GM19328 (cell line): Measurements from ENCODE around the gene CYP4V2.
"Not testable (repeated sequence)": the region's sequence is repeated elsewhere in the genome, so short reads cannot be mapped to it uniquely, and the experiment has no call there.

Source experiments
- ATAC-seq: cut with Tn5 transposase; IDR thresholded peaks from one replicate; pipeline ENCODE4 v1.9.1; 2021; ENCODE audit warnings: mild to moderate bottlenecking, moderate library complexity; ENCODE audit not compliant: unreplicated experiment

The CYP4V2 gene

DNA sequence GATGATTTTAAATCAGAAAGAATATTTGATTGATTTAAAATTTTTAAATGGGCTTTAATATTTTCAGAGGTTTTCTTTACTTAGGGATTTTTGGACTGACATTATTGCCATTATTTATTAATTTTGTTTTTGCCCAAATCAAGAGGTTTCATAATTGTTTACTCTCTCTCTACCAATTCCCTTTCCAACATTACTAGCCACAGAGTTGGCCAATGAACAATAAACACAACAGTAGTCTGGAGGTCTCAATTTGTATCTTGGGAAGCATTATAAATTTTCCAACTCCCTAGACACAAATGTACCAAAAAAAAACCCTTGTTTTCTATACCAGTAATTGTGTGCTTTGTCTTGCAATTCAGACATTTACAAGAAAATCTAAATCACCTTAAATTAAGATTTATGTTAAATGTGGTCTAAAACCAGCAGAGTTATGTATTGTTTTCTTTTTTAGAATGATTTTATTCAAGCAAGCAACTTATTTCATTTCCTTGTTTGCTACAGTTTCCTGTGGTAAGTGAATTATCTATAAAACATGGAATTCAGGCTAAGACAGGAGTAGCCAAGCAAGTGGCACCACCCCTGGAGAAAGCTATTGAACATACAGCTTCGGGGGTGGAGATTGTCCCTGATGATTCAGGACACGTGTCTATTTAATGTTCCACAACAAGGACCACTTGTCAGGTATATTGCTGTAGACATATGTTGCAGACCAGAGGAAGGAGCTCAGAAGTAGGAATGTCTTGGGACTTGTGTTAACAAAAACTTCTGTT lies 36.6 kb downstream of the CYP4V2 start:
- no peak for ATAC-seq

DNA sequence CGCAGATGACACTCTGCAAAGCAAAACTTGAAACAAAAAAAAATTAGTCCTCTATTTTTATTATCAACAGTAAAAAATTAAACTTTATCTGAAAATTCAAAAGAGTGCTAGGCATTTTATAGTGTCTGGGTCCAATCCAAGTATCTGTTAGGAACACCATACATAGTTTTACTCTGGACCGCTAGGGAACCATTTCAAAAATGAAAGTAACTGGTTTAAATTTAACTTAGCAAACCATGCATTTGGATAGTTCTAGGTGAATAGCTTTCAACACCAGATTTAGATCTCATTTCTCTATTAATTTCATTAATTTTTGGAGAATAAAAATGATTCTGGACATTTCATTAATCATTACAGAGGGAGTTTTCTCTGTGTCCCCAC lies 37.1 kb downstream of the CYP4V2 start:
- ATAC-seq: no peak

DNA sequence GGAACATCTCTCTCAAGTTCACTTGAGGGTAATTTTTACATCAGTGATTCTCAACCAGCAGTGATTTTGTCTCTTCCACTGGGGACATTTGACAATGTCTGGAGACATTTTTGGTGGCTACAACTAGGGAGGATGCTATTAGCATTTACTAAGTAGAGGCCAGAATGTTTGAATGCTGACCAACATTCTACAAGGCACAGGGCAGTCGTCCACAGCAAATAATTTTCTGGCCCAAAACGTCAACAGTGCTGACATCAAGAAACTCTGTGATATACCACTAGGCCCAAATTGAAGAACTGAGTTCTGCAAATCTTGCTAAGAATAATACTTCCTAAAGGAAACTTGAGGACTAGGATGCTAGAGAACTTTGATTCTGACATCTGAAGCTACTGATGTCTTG lies 43.0 kb downstream of the CYP4V2 start:
- no peak for ATAC-seq

DNA sequence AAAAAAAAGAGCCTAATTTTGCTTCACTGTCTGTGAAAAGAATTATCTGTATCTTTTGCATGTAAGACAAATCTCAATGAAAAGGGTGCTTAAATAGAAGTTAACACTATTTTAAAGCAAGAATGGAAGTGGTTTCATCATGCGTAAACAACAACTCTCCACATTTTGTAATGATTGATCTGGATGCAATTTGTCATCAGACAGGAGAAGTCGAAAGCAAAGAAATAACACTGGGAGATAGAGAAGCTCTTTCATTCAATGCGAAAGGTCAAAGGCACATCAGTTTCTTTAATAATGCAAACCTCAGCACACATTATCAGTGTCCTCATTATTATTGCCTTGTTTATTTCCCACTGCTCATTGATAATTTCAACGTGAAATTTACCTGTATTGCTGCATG lies 44.8 kb downstream of the CYP4V2 start:
- no peak for ATAC-seq

DNA sequence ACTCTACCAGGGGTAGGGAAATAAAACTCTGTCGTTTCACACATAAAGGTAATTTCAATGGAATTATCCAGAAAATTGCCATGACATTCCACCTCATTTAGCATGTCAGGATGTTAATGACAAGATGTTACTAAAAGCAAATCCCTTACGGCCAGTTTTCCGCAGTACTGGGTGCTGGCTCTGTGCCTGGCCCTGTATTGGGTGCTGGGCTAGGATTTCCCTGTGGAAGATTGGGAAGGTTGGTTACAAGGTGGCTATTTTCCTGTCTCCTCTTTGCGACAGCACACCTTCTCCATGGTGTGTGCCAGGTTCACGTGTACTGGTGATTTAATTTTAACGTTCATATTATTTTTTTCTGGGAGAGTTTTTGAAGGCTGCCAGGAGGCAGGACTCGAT lies 49.1 kb downstream of the CYP4V2 start:
- no peak for ATAC-seq

DNA sequence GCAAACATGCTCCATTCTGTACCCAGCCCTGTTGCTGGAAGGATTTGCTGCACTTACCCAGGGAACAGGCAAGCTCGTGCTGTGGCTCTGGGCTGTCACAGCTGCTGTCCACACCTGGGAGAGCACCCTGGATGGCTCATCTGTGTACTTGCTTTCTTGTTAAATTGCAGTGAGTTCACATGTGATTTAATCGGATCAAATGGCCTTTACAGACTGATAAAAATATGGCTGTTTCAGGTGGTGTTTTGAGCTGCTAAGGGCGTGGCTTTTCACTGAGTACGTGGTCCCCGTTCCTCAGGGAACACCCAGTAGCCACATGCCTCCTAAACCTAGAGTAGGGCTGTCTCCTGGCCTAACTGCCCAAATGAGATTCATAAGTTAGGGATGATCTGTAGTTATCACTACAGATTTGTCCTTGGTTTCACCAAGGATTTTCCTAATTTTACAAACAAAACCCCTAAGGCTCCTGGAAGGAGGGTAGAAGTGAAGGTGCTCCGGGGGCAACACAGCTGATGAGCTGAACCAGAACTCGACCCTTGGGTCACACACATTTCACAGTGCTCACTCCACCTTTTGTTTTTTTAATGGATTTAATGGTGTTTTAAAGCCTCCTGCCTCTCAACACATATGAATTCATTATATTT lies 49.6 kb downstream of the CYP4V2 start:
- no peak for ATAC-seq

DNA sequence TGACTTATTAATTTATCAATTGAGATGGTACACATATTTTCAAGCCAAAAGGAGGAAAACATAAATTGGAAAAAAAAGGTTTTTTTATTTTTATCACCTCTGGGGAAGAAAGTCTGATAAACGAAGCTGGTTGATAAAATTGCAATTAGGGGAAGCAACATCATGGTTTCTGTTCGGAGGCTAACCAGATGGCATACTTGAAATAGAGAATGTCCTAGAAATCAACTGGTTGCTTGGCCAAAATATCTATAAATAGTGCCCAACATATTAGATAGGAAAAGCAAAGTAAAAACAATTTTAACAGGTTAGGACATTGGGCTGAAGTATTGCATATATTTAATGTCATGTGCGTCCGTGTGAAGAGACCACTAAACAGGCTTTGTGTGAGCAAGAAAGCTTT lies 50.2 kb downstream of the CYP4V2 start:
- no peak for ATAC-seq

DNA sequence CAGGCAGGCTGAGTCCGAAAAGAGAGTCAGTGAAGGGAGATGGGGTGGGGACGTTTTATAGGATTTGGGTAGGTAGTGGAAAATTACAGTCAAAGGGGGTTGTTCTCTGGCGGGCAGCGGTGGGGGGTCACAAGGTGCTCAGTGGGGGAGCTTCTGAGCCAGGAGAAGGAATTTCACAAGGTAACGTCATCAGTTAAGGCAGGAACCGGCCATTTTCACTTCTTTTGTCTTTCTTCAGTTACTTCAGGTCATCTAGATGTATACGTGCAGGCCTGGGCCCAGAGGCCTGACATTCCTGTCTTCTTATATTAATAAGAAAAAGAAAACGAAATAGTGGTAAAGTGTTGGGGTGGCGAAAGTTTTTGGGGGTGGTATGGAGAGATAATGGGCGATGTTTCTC lies 50.7 kb downstream of the CYP4V2 start:
- not testable (repeated sequence) for ATAC-seq

DNA sequence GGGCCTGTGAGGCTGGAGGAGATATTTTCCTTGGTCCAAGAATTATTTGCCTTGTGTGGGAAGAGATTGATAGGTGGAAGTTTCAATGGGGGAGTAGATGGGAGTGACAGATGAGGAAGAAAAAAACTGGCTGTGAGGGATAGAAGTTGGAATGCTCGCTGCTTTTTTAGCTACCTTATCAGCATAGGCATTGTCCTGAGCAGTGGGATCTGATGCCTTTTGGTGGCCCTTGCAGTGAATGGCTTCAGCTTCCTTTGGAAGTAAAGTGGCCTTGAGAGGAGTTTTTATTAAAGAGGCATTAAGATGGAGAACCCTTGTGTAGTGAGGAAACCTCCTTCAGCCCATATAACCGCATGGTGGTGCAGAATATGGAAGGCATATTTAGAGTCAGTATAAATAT lies 52.0 kb downstream of the CYP4V2 start:
- no peak for ATAC-seq

DNA sequence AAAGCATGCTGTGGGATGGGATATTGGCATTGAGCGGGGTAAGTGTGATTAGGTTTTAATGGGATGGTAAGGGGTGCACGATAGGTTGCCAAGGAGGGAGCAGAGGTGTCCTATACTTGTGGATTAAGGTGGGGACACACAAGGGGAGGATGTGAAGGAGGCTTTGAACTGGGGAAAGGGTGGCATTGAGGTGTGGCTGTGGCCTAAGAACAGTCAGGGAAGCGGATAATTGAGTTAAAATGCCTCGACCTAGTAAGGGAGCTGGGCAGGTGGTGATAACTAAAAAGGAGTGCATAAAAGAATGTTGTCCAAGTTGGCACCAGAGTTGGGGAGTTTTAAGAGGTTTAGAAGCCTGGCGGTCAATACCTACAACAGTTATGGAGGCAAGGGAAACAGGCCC lies 53.5 kb downstream of the CYP4V2 start:
- ATAC-seq: no peak

DNA sequence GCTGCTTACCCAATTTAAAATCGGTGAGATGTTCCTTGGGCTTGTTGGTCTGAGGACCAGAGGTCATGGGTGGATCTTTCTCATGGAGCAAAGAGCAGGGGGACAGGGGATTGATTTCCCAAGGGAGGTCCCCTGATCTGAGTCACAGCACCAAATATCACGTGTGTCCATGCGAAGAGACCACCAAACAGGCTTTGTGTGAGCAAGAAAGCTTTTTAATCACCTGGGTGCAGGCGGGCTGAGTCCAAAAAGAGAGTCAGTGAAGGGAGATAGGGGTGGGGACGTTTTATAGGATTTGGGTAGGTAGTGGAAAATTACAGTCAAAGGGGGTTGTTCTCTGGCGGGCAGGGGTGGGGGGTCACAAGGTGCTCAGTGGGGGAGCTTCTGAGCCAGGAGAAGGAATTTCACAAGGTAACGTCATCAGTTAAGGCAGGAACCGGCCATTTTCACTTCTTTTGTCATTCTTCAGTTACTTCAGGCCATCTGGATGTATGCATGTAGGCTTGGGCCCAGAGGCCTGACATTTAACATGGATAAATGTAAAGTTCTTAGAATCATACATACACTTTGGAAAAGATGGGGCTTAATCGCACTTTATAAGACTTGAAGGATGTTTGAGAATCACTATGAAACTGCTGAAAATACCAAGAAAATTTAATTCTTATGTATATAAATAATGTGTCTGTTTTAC lies 55.8 kb downstream of the CYP4V2 start:
- not testable (repeated sequence) for ATAC-seq

DNA sequence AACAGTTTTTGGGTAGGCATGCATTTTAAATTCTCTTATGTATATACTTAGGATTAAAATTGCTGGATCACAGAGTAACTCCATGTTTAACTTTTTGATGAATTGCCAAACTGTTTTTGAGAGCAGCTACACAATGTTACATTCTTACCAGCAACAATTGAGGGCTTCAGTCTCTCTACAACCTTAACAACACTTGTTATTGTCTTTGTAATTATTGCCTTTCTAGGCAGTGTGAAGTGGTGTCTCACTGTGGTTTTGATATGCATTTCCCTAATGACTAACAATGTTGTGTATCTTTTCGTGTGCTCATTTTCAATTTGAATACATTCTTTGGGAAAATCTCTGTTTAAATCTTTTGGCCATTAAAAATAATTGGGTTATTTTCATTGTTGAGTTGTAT lies 57.3 kb downstream of the CYP4V2 start:
- no peak for ATAC-seq

DNA sequence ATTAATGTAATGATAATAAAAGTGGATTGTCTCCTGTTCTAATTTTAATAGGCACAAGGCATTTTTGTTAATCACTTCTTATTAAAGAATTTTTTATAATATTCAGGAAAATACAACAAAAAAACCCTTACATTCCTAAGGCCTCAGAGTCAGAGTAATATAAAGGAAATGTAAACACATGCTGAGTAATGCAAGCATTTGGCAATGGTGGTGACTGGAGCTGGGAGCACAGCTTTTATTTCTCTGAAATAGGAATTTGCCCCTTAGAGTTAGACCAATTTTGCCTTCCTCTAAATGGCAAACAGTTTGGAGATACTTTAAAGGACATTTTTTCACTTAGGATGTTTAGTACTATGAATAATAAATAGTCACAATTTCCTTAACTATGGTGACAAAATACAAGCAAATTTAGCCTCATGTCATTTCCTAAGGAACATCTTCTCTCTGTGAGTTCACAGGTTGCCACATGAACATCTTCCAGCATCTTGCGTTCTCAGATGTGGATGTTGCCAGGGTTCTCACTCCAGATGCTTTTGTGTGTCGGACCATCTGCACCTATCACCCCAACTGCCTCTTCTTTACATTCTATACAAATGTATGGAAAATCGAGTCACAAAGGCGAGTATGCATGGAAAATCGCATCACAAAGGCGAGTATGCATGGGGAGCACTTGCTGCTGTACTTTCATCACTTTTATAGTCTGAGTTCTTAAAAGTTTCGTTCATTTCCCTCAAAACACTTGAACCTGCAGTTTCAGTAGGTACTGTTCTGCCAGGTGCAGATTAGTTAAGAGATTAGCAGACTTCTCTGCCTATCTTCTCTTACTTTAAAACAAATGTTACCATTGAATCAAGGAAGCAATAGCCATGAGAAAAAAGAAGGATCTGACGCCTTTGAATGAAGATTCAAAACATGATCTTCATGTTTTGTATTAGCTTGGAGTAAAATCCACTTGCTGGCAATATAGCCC lies 58.7 kb downstream of the CYP4V2 start:
- no peak for ATAC-seq

DNA sequence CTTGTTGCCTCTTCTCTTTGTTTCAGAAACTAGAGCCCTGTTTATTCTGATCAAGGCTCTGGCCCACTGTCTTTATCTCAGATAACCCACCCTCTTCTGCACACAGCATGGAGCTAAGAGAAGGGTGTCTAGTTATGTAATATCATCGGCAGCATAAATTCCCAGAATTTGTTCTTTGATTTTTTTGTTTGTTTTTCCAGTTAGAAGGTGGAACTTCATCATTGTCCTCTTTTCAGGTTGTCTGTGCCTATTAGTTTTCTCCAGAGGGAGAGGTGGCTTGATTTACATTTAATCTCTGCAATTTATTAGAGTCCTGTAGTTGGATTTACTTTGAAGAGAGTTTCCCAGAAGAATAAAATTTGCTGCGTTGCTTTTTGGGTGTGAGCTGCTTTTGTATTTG lies 59.4 kb downstream of the CYP4V2 start:
- ATAC-seq: no peak

DNA sequence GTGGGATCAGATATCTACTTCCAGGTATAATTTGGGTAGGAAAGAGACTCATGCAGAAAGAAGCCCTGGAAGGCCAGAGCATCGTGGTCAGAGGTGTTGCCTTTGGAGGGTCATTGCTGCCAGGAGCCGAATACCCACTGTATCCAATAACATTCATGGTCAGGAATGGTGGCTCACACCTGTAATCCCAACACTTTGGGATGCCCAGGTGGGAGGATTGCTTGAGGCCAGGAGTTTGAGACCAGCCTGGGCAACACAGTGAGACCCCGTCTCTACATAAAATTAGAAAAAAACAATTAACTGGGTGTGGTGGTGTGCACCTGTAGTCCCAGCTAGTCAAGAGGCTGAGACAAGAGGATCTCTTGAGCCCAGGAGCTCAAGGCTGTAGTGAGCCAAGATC lies 63.8 kb downstream of the CYP4V2 start:
- ATAC-seq: no peak

DNA sequence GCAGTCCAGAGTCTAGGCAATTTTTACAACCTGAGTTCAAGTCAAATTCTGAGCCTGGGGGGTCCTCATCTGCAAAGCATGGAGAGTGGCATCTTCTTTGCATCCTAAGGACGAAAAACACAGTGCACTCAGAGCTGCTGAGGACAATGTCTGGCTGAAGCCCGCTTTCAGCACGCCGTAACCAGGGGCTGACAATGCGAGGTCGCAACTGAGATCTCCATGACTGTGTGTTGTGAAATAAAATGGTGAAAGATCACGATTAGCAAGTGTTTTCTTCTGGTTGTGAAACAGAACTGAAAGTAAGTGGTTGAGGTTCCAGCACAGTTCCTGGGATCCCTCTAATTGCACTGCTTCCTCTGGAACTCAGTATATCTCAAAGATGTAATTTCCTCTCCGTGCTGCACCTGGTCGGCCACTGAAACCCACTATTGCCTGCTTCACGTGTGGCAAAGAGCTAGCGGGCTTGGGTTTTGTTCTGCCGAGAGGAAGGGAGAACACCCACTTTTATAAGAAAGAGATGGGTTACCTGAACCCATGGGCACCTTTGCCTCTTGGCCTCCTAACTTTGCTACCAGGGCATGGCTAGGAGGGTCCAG lies 66.9 kb downstream of the CYP4V2 start:
- ATAC-seq: no peak

DNA sequence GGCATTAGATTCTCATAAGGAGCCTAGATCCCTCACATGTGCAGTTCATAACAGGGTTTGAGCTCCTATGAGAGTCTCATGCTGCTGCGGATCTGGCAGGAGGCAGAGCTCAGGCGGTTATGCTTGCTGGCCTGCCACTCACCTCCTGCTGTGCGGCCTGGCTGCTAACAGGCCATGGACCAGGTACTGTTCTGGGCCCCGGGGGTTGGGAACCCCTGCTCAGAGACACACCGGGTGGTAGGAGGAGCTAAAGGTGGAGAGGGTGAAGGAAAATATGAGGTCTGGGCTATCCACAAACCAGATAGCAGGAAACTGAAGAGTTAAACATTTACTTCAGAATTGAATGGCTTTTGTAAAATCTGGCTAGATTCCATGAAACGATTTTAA lies 68.7 kb downstream of the CYP4V2 start:
- ATAC-seq: no peak
